GM21367 (cell line): ENCODE measurements around the gene MRPL55.
A peak's percentile ranks its signal among the peaks of the same experiment; 100 is the strongest.

Experiments used
- ATAC-seq: cut with Tn5 transposase; IDR thresholded peaks from one replicate; pipeline ENCODE4 v1.9.1; 2021; ENCODE audit not compliant: unreplicated experiment

Gene MRPL55

GRCh38 chr1:228102791-228103620 is 6.1 kb downstream of the MRPL55 start, which contains the start of gene C1orf35:
C1orf35 (minus strand) TSS chr1:228103325; CDS start chr1:228103227, 98 bp downstream.
- peak; percentile 62 for ATAC-seq

- ATAC-seq: peak; percentile 30
Measured at GRCh38 chr1:228101994-228102790, 6.9 kb downstream of the MRPL55 start.

DNA sequence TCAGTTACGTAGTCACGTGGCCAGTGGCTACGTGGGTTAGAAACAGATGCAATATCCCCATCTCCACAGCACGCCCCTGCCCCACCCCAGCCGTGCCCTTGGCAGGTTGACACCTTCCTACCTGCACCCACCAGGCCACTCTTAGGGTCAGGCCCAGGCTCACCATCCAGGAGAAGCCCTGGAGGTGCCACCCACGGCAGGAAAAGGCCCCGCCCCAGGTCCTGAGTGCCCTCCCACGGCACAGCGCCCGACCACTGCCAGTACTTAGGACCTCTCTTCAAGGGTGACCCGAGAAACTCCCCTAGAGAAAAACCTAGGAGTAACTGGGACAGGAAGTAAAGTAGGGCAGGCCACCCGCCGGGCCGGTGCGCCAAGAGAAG is 7.5 kb downstream of the MRPL55 start:
- no peak for ATAC-seq

DNA sequence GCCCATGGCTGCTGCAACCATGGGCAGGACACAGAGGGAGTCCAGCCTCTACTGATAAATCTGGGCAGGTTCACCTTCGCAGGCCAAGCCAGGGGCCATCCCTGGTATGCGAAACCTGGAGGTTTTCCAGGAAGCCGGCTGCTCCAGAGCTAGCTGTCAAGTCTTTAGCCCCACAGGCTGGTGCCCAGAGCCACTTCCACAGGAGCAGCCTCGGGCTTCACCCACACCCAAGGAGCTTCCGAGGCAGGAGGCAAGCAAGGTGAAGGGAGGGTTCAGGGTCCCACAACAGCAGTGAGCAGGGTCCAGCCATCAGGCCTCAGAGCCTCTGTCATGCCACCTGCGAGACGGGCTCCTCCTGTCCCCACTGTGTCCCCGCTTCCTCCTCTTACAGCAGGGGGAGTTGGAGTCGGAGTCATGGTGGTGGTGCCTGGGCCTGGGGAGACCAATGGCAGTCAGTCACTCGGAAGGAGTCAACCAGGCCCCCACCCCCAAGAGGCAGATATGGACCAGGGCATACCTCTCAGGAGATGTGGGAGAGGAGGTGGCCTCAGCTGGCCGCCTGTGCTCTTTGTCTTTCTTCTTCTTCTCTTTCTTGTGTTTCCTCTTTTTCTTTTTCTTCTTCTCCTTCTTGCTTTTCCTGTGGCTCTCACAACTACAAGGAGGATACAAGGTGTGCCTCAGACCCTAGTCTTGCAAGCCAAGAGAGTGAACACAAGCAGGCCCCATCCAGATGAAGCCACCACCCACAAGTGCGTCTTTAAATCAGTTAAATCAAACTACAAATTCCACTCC is 8.1 kb downstream of the MRPL55 start:
- no peak for ATAC-seq

GRCh38 chr1:228099331-228099732 is 9.8 kb downstream of the MRPL55 start:
- ATAC-seq: no peak

- ATAC-seq: no peak
Measured at GRCh38 chr1:228098323-228098931, 10.7 kb downstream of the MRPL55 start.

GRCh38 chr1:228097333-228098081 is 11.6 kb downstream of the MRPL55 start:
- ATAC-seq: no peak

- ATAC-seq: no peak
Measured at GRCh38 chr1:228096416-228097332, 12.4 kb downstream of the MRPL55 start.

DNA sequence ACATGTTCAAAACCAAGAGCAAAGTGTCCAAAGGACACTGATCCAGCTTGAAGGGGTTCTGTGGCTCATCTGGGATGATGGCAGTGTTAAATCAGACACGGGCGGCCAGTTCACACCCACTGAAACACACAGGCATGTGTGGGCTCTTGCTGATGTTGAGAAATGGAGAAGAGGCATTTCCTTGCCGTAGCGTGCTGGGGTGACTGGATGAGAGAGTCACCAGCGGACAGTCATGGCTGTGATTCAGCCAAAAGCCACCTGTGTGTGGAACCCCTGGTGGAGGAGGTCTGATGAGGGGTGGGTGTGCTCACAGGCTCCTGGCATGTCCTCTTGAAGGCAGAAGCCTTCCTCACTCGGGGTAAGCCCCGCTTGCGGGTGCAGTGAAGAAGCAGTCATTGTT is 13.2 kb downstream of the MRPL55 start:
- no peak for ATAC-seq

DNA sequence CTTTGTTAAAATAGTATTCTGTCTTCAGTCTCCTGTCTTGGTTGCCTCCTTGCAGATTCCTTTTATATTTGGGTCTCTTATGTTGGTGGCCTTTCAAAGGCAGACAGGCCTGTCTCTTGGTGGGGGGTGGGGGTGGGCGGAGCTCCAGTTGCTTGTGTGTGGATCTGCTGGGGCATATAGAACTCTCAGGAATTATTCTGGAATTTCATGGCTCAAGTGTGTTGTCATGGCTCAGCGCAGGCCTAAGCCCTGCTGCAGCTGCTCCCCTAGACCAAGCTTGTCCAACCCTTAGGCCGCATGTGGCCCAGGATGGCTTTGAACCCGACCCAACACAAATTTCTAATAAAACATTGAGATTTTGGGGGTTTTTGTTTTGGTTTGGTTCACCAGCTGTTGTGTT is 13.9 kb downstream of the MRPL55 start:
- no peak for ATAC-seq

DNA sequence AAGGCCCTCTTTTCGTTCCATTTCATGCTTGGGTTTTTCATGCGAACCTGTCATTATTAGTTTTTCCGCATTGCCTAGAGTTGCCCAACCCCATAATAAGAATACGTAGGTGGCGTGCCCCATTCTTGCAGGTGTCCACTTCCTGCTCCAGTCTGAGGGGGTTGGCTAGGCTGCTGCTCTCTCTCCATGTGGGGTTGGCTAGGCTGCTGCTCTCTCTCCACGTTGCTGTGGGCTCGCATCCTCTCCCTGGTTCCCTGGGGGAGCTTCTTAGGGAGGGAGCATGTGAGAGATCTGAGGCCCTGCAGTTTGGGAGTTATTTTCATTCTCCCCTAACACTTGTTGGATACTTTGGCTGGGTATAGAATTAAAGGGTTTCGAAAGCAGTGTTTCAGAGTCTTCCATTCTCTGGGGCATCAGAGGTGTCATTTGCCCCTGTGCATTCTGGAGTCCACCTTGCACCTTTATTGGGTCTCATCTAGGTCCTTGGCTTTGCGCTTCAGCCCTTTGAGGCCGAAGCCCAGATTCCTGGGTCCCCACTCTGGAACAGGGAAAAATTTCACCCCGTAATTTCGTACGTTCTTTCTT is 14.6 kb downstream of the MRPL55 start:
- no peak for ATAC-seq

- no peak for ATAC-seq
Measured at GRCh38 chr1:228093050-228093906, 15.8 kb downstream of the MRPL55 start.

DNA sequence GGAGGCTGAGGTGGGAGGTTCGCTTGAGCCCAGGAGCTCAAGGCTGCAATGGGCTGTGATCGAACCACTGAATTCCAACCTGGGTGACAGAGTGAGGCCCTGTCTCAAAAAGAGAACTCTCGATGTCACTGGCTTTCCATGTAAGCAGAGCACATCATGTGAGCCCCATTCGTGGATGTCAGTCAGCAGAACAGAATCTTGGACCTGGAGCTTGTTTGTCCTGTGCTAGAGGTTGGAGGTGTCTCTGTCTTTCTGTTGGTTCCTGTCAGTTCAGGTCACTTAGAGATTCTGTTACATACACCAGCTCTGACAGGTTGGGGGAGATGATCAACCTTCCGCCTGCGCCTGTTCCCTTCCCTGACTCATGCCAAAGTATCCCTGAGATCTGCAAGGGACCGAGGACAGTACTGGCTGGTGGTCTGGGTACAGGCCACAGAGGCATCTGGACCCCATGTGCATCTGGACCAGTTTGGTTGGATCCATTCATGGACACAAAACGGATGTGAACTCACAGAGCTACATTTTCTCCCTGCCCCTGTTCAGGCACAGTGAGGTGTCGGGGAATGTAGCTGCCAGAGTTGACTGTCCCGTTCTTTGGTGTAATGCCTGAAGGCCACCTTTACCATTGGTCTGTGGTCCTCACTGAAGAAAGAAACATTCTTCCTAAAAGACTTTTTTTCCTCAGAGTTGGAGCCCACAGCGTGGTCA is 16.6 kb downstream of the MRPL55 start:
- no peak for ATAC-seq

- ATAC-seq: no peak
Measured at GRCh38 chr1:228091084-228091483, 18.0 kb downstream of the MRPL55 start.

DNA sequence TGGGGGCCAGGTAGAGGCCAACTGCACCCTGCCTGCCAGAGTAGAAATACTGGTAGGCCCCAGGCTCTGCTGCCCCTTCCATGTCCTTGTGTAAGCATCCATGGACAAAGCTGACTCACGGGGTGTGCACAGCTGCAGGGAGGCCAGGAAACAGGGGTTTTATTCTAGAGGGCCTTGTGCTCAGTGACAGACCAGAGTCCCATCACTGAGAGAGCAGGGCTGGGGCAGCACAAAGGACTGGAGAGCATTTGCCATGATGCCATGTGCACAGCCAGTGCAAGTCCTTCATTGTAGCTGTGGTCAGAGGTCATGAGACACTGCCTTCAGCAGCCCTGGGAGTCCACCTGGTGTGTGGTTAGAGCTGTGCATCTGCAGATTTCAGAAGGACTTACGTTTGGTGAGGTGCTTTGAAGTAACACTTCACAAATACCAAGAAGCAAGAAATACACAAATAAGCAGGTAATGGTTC is 18.5 kb downstream of the MRPL55 start:
- no peak for ATAC-seq

- no peak for ATAC-seq
Measured at GRCh38 chr1:228089519-228090380, 19.3 kb downstream of the MRPL55 start.
